Endothelial cell of umbilical vein (primary cell): ENCODE results near the gene SUCLG2. TPM values are rescaled to one million over a fixed set of nuclear protein-coding genes. Genes with fewer than 3 reads are reported as not detected.
A peak's percentile ranks its signal among the peaks of the same experiment; 100 is the strongest.

Experiments used
- BruUV-seq: library from RNA; stranded (reverse); fragments of 400-500 nt; replicated peaks from 2 replicates; lab custom pipeline; 2021; lab: Mats Ljungman, UMichigan
- CTCF ChIA-PET: fragments of 300-600, 350-600 bp; sonication (Branson Sonifier 250); formaldehyde crosslinking; loops from one replicate; lab custom pipeline; 2021; ENCODE audit warnings: antibody characterized with exemption, inconsistent platforms; lab: Charles Lee
- POLR2A ChIA-PET: fragments of 300-600, 350-600 bp; sonication (Branson Sonifier 250); formaldehyde crosslinking; loops from one replicate; lab custom pipeline; 2021; ENCODE audit warnings: antibody characterized with exemption, inconsistent platforms; lab: Charles Lee
- DNase-seq: peaks from one replicate; pipeline ENCODE4 v3.0.0-alpha.2; 2011; ENCODE audit warnings: low read depth, low spot score
- FAIRE-seq: peaks from 2 replicates; lab custom pipeline; 2011; peaks lifted over from hg19 to GRCh38; lab: Jason Lieb, UNC
- H2AFZ ChIP-seq: 2 replicates; pipeline ENCODE4 v1.6.0; 2012; ENCODE audit warnings: low read depth, low read length, control low read depth, inconsistent platforms
- H3K27ac ChIP-seq: 2 replicates; pipeline ENCODE4 v1.5.1; 2011; ENCODE audit warnings: low read depth, mild to moderate bottlenecking, control low read depth, low read length, moderate library complexity; ENCODE audit not compliant: insufficient read depth
- H3K27me3 ChIP-seq, 2 experiments: 2 replicates each; pipeline versions ENCODE4 v1.6.0 to v1.6.1; 2011; ENCODE audit warnings: low read length in 2 of 2, mixed read lengths in 1 of 2; ENCODE audit not compliant: control insufficient read depth in 2 of 2, insufficient read depth in 2 of 2
- H3K36me3 ChIP-seq, 2 experiments: 2 replicates in 1 of 2; 3 replicates in 1 of 2; pipeline ENCODE4 v1.5.1; 2011; ENCODE audit warnings: low read length in 2 of 2, mild to moderate bottlenecking in 1 of 2, moderate library complexity in 1 of 2; ENCODE audit not compliant: control insufficient read depth in 2 of 2, insufficient read depth in 2 of 2; ENCODE audit errors: extremely low read depth in 1 of 2
- H3K4me1 ChIP-seq: 3 replicates; pipeline ENCODE4 v1.5.1; 2011; ENCODE audit warnings: mild to moderate bottlenecking, low read length; ENCODE audit not compliant: control insufficient read depth, insufficient read depth; ENCODE audit errors: extremely low read depth
- H3K4me2 ChIP-seq: 2 replicates; pipeline ENCODE4 v1.6.1; 2011; ENCODE audit warnings: low read length, control low read depth, mixed read lengths; ENCODE audit not compliant: insufficient read depth
- H3K4me3 ChIP-seq, 3 experiments: fragments of 200-600 bp in 1 of 3; sonication (generic), shearing (Covaris generic) in 1 of 3; replicated peaks in 1 of 3; 2 replicates each; pipeline ENCODE4 v1.5.1; 2011 to 2016; ENCODE audit warnings: control low read depth in 3 of 3, low read length in 3 of 3, mild to moderate bottlenecking in 2 of 3, inconsistent platforms in 1 of 3, low read depth in 1 of 3, moderate library complexity in 1 of 3; ENCODE audit not compliant: insufficient read depth in 1 of 3
- H3K79me2 ChIP-seq: 2 replicates; pipeline ENCODE4 v1.6.0; 2012; ENCODE audit warnings: low read length, inconsistent platforms; ENCODE audit not compliant: control insufficient read depth, insufficient read depth
- H3K9ac ChIP-seq: replicated peaks from 2 replicates; pipeline ENCODE3; 2011; ENCODE audit warnings: low read length, control low read depth; ENCODE audit not compliant: insufficient read depth; ENCODE audit errors: extremely low read depth
- H3K9me1 ChIP-seq: replicated peaks from 3 replicates; pipeline ENCODE4 v1.6.0; 2011; ENCODE audit warnings: mild to moderate bottlenecking, low read length; ENCODE audit not compliant: control insufficient read depth, insufficient read depth; ENCODE audit errors: extremely low read depth
- H3K9me3 ChIP-seq: replicated peaks from 2 replicates; pipeline ENCODE4 v1.5.1; 2012; ENCODE audit warnings: low read length, inconsistent platforms; ENCODE audit not compliant: control insufficient read depth, insufficient read depth
- H4K20me1 ChIP-seq: replicated peaks from 2 replicates; pipeline ENCODE3; 2011; ENCODE audit warnings: mild to moderate bottlenecking, low read length; ENCODE audit not compliant: control insufficient read depth, insufficient read depth; ENCODE audit errors: extremely low read depth
- EZH2 ChIP-seq: IDR thresholded peaks from 2 replicates; pipeline ENCODE4 v1.6.1; 2012; ENCODE audit warnings: borderline replicate concordance, low read depth, mild to moderate bottlenecking, moderate library complexity, low read length, inconsistent platforms; ENCODE audit not compliant: severe bottlenecking
- FOS ChIP-seq: IDR thresholded peaks from 2 replicates; pipeline ENCODE4 v1.6.1; 2011; ENCODE audit warnings: mild to moderate bottlenecking, low read length, moderate library complexity, borderline replicate concordance; ENCODE audit not compliant: insufficient read depth
- GATA2 ChIP-seq: IDR thresholded peaks from 2 replicates; pipeline ENCODE4 v1.7.0; 2011; ENCODE audit warnings: low read depth, mild to moderate bottlenecking, moderate library complexity, mixed read lengths, low read length; ENCODE audit not compliant: insufficient read length, insufficient read depth
- JUN ChIP-seq: IDR thresholded peaks from 2 replicates; pipeline ENCODE4 v1.6.1; 2011; ENCODE audit warnings: borderline replicate concordance, low read depth; ENCODE audit not compliant: insufficient read length, insufficient read depth
- MYC ChIP-seq: IDR thresholded peaks from one replicate; pipeline ENCODE4 v1.6.1; 2011; ENCODE audit warnings: mild to moderate bottlenecking, low read depth, low read length
- POLR2A ChIP-seq: IDR thresholded peaks from 2 replicates; pipeline ENCODE4 v1.6.1; 2012; ENCODE audit warnings: low read depth, mild to moderate bottlenecking, control low read depth, low read length
- POLR2AphosphoS5 ChIP-seq: IDR thresholded peaks from 2 replicates; pipeline ENCODE4 v1.6.1; 2012; ENCODE audit warnings: low read depth, mild to moderate bottlenecking, control low read depth, low read length, moderate library complexity; ENCODE audit not compliant: insufficient read depth
- dilution Hi-C: fragments of 300-500 bp; cut with MboI; formaldehyde crosslinking; loops from one replicate; pipeline ENCODE4 v1.15.0; 2019; ENCODE audit warnings: low sequenced_read_pairs; ENCODE audit not compliant: extremely low pct_ligation_motif_present
- intact Hi-C: fragments of 100-400 bp; cut with micrococcal nuclease; formaldehyde crosslinking; loops from one replicate; pipeline ENCODE4 v1.10.0; 2022
- polyA plus RNA-seq, 4 experiments: library from polyadenylated mRNA; depleted of rRNA in 3 of 4; stranded (reverse) in 3 of 4; unstranded in 1 of 4; fragments of >200 nt; gene quantifications; 2 replicates each; pipeline versions ENCODE4 v1.2.1 to v1.2.3, GENCODE V29; 2011 to 2012; ENCODE audit warnings: missing spikeins in 1 of 4
- total RNA-seq: library from RNA; stranded (reverse); gene quantifications from 2 replicates; pipeline ENCODE4 v1.2.3, GENCODE V29; 2021
- TF ChIP-seq, protein P1 (sequence below): IDR thresholded peaks from 2 replicates; pipeline ENCODE4 v1.6.1; 2011; ENCODE audit not compliant: insufficient read depth, insufficient read length
- TF ChIP-seq, protein P2 (sequence below), 2 donors: IDR thresholded peaks; 1 replicate in 1 of 2; 2 replicates in 1 of 2; pipeline ENCODE4 v1.5.1; 2011; ENCODE audit warnings: low read length in 2 of 2, mild to moderate bottlenecking in 2 of 2, moderate library complexity in 2 of 2, control low read depth in 1 of 2, inconsistent platforms in 1 of 2, low read depth in 1 of 2; ENCODE audit not compliant: insufficient read depth in 1 of 2; ENCODE audit errors: extremely low read depth in 1 of 2

Gene SUCLG2
- total and polyA plus RNA-seq, 2 donors (not counting 3 experiments of a cell fraction or from before 2014, with no cell fraction given) = 8.1 to 38.3 TPM

DNA sequence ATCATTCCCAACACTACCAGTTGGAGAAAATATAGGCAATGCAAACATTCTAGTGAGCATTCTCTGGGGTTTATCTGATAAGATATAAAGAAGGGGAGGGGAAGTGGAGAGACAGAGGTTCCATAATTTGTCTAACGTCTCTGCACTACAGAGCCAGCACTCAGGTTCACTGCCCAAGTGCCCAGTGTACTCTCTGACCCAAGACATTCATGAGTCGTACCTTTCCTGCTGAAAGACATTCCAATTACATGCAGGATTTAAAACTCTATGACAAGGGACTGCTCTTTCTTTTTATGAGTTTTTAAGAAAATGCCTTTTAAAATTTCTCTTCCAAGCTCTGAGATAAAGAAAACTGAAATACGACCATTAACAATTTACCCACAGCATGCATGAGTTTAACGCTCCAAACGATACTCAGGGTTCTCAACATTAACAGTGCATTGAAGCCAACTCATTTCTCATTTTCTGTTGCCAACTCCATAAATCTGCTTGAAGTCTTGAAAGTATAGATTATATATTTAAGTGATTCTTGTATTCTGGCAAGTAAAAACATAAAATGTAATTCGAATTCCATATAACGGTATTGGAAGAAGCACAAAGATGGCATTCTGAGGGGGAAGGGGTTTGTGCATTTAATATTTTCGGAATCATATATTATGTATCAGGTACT is 193.4 kb downstream of the SUCLG2 start:
- no peak for DNase-seq
- H3K9me1 ChIP-seq = no peaks in the 10 kb centered on the region
- H4K20me1 ChIP-seq = no peaks in the 10 kb centered on the region
- H3K27ac ChIP-seq = peak overlapping the region; percentile 70
- H3K36me3 ChIP-seq = no peaks in the 10 kb centered on the region
- CTCF ChIA-PET = no interaction called here
- no peaks in the 10 kb centered on the region for H3K27me3 ChIP-seq
- intact Hi-C loops (no loop called here), dilution Hi-C loops (no loop called here)
- peaks cover 29% of the 10 kb centered on the region for H3K4me1 ChIP-seq
- no TSS peak for BruUV-seq
- no peaks in the 10 kb centered on the region for H3K9me3 ChIP-seq
- H3K4me3 ChIP-seq = no peak overlapping the region
- TF ChIP-seq GATA2 = peak; percentile 45
- TF ChIP-seq FOS = no peak
- no peak for TF ChIP-seq MYC
- peak overlapping the region; percentile 14 for H3K4me2 ChIP-seq
- POLR2A ChIA-PET = no interaction called here
- H2AFZ ChIP-seq = no peak overlapping the region
- H3K9ac ChIP-seq = no peak overlapping the region
- no peak for FAIRE-seq
- no peaks in the 10 kb centered on the region for H3K79me2 ChIP-seq

DNA sequence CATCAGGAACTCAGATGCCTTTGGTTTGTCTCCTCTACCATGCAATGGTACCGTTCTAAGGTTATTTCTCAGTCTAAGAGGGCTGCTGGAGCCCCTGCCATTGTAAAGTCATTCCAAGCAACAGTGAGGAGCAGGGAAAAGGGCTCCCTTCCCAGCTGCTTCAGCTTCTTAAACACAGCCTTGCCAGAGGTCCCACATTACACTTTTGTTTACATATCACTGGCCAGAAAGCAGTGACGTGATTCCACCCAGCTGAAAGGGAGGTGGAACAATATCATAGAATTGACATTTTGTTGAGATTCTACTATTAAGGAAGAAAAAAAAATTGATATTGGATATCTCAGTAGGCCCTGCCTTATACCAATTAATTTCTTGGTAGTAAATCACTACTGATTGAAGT is 194.6 kb downstream of the SUCLG2 start:
- DNase-seq = no peak

More for the DNA sequence above, 194.6 kb downstream of the SUCLG2 start:
- ChIA-PET POLR2A (no interaction called here), CTCF (interaction anchor here (1.1 kb wide), 1 partner anchor 10 kb away, joined by 3 read pairs; no protein-coding TSS in a partner anchor)
- TF ChIP-seq POLR2A (no peak), JUN (no peak), FOS (no peak), MYC (no peak), EZH2 (no peak), GATA2 (no peak), POLR2AphosphoS5 (no peak)
- TF ChIP-seq, protein P1, sequence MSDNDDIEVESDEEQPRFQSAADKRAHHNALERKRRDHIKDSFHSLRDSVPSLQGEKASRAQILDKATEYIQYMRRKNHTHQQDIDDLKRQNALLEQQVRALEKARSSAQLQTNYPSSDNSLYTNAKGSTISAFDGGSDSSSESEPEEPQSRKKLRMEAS = no peak
- TF ChIP-seq, protein P2, sequence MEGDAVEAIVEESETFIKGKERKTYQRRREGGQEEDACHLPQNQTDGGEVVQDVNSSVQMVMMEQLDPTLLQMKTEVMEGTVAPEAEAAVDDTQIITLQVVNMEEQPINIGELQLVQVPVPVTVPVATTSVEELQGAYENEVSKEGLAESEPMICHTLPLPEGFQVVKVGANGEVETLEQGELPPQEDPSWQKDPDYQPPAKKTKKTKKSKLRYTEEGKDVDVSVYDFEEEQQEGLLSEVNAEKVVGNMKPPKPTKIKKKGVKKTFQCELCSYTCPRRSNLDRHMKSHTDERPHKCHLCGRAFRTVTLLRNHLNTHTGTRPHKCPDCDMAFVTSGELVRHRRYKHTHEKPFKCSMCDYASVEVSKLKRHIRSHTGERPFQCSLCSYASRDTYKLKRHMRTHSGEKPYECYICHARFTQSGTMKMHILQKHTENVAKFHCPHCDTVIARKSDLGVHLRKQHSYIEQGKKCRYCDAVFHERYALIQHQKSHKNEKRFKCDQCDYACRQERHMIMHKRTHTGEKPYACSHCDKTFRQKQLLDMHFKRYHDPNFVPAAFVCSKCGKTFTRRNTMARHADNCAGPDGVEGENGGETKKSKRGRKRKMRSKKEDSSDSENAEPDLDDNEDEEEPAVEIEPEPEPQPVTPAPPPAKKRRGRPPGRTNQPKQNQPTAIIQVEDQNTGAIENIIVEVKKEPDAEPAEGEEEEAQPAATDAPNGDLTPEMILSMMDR (IDR thresholded peaks at IDR 0.05; ENCODE audit: extremely low read depth in 1 of 2, insufficient read depth in 1 of 2, low read depth in 1 of 2, low read length in 2 of 2) = no peak
- intact Hi-C loops (no loop called here), dilution Hi-C loops (no loop called here)
- FAIRE-seq = no peak
- Histone ChIP-seq H3K4me2 (no peak overlapping the region), H4K20me1 (no peaks in the 10 kb centered on the region), H3K36me3 (no peaks in the 10 kb centered on the region), H3K27me3 (no peaks in the 10 kb centered on the region), H3K79me2 (no peaks in the 10 kb centered on the region), H3K4me3 (no peak overlapping the region), H3K9me1 (no peaks in the 10 kb centered on the region), H2AFZ (no peak overlapping the region), H3K4me1 (peaks cover 29% of the 10 kb centered on the region), H3K9me3 (no peaks in the 10 kb centered on the region), H3K9ac (no peak overlapping the region), H3K27ac (no peak overlapping the region)
- no TSS peak for BruUV-seq
